Stimulated activated CD4-positive, alpha-beta T cell treated with anti-CD3 and anti-CD28 coated beads, Interleukin-12 subunit alpha, Interleukin-12 subunit beta, amount 100 ng/mL, for 48 hours (primary cell): ENCODE results near the gene FHAD1.

Experiments used
- DNase-seq, 3 donors: peaks; one replicate each; pipeline ENCODE4 v3.0.0-alpha.2; 2020; ENCODE audit warnings: low read depth in 2 of 3, low spot score in 1 of 3

FHAD1 gene

DNA sequence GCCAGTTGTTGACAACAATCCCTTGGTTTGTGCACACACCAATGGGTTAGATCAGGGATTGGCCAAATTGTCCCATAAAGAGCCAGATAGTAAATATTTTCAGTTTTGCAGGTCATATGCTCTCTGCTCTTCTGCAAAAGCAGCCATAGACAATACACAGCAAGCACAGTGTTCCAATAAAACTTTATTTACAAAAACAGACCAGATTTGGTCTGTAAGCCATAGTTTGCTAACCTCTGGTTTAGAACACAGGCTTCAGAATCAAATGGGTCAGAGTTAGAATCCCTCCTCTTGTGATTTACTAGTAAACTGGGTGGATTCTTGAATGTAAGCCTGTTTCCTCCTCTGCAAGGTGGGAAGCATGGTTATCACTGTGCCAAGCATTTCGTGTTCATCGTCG is 97.4 kb downstream of the FHAD1 start:
- DNase-seq, result no peak

DNA sequence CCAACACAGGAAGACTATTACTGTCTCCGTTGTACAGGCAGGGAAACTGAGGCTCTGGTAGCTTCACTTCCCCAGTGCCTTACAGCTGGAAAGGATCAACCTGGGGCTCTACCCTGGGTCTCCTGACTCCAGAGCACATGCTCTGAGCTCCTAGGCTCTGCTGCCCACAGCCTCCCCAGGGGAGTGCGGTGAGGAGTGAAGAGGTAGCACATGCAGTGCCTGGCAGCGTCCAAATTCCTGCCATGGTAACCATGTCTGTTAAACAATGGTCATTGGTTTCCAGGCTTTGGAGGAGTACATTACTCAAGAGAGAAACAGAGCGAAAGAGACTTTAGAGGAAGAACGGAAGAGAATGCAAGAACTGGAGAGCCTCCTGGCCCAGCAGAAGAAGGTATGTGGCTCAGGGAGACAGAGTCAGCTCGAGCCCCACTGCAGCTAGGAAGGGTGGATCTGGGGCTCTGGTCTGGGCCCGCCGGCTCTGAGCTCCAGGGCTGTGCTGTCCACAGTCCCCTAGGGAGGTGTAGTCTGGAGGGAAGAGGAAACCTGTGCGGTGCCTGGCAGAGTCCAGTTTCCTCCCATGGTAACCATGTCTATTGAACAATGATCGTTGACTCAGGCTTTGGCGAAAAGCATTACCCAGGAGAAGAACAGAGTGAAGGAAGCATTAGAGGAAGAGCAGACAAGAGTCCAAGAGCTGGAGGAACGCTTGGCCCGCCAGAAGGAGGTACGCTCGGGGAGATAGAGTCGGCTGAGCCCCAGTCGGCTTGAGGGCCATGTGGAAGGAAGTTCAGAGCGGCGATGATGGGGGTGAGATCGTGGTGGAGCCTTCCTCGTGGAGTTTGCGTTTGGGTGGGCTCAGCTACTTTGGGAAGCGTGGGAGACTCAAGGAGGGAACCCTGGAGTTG is 98.0 kb downstream of the FHAD1 start:
- no peak for DNase-seq

DNA sequence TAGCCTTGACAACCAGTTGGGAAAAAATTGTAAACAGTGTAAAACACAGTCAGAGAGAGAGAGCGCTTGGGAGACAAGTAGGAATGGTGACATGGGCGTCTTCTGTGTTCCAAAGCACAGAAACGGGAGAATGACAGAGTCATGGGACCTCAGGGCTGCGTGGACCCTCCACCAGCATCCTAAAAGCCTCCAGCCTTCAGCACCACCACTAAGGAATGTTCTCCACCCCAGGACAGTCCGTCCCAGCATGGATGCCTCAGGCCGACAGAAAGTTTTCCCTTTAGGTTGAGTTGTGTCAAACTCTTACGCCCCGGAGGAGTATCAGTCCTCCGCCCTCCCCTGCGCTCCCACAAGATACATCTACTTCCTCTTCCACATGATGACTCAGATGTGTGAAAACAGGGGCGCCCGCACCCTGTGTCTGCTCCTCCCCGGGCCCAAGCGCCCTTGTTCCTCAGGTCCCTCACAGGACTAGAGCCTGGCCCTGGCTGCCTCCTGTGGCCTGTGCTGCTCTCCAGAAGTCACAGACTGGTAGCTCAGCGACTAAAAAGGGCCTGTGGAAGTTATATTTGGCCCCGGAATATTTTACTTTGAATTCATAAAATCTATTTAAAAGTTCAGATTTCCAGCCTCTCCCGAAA is 98.8 kb downstream of the FHAD1 start:
- DNase-seq, result peak; percentile 21 to 27 (median 24)

DNA sequence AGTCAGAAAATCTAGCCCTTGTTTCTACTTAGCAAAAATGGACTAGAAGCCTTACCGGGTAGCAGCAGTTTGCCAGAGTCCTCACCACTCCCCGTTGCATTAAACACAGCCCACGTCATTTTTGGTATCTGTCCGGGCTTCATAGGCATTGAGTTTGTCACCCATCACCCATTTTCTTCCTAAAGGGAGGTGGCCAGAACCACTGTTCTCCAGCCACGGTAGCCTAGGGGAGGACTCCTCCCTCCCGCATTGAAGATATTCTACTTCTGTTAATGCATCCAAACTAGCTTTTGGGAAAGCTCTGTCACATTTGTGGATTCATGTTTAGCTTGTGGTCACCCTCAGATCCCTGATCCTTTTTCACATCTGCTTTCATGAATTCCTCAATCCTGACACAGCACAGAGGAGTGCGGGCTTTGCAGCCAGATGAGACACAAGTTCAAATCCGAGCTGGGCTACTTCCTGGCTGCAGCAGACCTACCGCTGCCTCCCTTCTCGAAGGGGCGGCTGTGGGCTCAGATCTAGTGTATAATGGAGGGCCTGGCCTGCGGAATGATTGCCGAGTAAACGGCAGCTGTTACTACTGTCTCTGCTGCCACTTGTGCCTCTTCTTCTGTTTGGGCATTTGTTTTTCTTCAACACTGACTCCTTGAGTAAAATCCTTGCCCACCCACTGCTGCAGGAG is 99.5 kb downstream of the FHAD1 start:
- no peak for DNase-seq

DNA sequence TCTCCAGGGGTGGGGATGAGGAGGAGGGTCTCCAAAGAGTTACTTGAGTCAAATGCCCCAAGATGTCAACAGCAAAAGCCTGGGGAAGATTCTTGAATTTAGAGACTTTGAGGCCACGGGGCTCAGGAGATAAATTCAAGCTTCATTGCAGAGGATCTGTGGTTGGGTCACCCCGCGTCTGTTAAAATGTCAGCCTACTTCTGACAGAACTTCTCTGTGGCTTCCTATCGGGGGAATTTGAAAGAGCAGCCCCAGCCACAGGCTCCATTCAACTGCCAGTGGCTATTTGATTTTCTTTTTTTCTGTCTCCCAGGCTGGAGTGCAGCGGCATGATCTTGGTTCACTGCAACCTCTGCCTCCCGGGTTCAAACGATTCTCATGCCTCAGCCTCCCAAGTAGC is 100.2 kb downstream of the FHAD1 start:
- DNase-seq, result no peak

DNA sequence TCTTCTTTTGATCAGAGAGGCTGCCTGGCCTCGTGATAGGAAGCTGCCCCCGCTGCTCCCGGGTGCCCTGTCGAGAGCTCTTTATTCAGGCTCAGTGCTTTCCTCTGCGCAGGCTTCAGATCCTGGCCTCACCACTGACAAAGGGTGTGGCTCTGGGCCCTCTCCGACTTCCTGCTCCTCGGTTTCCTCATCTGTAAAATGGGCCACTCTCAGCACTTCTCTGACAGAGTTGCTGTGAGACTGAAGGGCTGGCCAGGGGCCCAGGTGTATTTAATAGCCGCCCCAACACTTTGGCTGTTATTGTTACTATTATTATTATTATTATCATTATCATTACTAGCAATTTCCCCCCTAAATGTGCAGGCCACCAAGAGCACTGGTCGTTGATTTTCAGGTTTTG is 101.6 kb downstream of the FHAD1 start:
- DNase-seq, result no peak

DNA sequence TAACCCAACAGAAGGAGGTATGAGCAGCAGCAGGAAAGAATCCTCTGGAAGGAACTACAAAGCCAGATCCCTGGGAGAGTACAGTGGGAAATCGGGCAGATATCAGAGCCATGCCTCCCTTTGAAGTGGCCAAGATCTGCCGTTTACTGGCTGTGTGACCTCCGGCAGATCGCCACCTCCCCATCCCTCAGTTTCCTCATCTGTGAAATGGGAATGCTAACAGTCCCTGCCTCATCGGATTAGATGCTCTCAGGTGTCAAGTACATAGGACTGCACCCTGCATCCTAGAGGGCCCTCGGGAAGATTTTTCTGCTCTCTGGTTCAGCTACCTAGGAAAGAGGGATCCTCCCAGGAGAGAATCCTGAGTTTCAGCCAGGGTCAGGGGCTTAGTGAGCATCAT is 102.1 kb downstream of the FHAD1 start:
- DNase-seq, result no peak

DNA sequence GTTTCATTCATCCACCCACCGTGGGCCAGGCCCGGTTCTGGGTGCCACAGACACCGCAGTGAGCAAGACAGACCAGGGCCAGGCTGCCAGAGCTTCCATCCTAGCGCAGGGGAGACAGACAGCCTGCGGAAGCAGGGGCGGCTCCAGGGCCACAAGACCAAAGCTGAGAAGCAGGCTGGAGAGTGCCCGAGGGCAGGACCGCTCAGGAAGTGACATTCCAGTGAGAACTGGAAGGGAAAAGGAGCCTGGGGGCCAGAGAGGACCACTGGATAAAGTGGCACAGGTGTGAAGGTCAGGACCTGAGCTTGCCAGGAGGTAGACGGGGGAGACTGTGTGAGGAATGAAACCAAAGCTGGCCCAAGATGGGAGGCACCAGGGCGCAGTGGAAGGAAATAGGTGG is 103.1 kb downstream of the FHAD1 start:
- DNase-seq, result no peak

DNA sequence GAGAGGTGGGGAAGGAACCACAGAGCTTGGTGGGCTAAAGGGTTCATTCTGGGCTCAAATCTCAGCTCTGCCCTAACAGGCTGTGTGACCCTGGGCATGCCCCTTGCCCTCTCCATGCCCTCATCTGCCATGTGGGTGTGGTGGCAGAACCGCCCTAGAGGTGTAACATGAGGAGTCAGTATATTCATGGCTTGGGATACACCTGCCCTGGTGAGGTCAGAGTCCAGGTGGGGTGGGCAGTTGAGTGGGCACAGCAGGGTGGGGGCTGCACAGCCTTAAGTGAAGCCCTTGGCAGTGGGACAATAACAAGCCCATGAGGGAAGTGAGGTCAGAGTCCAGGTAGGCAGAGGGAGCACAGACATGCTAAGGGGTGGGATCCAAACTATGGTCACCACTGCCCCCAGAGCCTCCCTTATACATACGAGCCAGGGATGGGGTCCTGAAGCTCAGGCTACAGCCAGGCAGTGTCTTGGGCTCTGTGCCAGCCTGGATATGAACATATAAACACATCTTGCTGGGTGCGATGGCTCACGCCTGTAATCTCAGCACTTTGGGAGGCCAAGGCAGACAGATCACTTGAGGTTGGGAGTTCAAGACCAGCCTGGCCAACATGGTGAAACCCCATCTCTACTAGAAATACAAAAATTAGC is 103.7 kb downstream of the FHAD1 start:
- DNase-seq, result no peak

DNA sequence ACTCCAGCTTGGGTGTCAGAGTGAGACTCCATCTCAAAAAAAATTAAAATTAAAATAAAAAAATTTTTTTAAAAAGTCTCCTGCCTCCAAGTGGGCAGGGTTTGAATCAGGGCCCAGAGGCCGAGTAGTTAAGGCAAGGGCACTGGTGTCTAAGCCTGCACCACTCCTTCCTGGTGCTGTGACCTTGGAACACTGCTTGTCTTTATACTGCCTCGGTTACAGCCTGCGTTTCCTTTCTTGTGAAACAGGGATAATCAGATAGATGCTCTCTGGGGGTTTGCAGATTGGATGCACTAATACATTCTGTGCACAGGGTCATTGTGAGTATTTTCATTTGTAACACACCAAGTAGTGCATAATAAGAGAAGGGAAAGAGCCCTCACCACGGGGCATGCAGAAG is 104.3 kb downstream of the FHAD1 start:
- DNase-seq, result no peak

DNA sequence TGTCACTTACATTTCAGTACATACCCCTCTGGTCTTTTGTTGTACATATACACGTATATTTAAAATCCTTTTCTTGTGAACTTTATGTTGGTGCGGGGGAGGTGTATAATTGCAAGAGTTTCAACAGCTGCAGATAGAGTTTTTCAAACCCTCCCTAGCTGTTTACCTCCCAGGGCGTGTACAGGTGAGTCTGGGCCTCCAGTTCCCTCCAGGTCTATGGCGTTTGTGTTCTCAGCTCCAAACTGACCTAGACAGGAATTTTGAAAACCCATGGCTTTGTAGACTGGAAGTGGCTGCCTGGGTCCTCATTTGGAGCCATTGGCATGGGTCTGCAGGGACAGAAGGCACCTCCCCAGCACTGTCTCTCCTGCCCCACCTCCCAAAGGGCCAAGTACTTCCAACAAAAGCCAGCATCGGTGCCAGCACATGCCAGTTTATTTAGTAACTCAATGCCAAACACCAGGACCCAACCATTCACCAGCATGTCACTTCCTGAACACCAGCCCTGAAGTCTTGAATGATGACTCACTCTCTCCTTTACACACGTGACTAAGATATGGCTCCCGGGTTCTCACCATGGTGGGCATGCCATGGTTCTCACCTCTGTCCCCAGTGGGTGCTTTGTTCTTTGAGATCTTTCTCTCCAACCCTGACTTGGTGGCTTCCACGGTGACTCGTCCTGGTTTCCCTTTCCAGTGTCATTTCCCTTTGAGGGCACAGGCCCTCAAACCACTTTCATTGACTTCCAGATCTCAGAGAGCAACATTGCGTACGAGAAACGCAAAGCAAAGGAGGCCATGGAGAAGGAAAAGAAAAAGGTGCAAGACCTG is 105.3 kb downstream of the FHAD1 start:
- peak; percentile 27 to 40 (median 35) for DNase-seq

DNA sequence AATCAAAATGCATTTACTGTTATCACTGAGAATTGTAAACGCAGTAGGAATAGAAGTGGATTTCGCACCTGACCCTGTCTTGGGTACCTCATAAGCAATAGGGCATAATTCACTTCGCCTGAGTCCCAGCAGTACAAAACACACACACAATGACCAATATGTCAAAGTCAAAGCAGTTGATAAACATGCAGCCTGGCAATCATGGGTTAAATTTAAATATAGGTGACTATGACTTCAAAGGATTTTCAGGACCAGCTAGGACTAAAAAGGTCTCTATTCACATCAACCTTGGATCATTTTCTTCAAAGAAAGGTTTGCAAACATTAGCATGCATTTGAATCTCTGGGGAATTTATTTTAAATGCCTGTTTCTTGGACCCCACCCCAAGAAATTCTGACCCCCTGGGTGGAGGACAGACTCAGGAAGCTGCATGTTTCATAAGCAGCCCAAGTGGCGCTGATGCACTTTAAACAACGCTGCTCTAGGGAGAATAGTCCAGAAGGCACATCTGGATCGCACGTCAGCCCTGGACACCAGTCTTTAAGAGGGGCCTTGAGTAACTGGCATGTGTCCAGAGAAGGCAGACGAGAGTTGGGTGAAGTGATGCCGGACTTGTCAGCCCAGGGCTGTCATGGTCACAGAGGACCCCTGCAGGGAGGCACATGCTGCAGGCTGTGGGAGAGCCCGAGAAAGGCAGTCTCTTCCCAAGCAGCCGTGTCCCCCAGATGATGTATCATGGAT is 107.0 kb downstream of the FHAD1 start:
- DNase-seq, result no peak

DNA sequence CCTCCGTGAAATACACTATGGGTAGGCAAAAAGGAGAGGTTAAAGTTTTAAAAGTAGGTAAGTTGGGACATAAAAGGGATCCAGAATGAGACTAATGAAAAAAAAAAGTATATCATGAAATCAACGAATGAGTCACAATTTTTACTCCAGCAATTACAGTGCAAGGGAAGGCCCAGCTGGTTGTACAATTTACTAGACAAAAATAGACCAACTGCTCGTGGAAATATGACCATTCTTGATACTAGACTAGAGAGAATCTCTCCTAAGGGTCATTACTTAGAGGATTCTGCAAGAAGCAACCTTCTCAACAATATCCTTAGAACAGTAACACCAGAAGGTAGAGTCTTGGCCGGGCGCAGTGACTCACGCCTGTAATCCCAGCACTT is 107.5 kb downstream of the FHAD1 start:
- no peak for DNase-seq

DNA sequence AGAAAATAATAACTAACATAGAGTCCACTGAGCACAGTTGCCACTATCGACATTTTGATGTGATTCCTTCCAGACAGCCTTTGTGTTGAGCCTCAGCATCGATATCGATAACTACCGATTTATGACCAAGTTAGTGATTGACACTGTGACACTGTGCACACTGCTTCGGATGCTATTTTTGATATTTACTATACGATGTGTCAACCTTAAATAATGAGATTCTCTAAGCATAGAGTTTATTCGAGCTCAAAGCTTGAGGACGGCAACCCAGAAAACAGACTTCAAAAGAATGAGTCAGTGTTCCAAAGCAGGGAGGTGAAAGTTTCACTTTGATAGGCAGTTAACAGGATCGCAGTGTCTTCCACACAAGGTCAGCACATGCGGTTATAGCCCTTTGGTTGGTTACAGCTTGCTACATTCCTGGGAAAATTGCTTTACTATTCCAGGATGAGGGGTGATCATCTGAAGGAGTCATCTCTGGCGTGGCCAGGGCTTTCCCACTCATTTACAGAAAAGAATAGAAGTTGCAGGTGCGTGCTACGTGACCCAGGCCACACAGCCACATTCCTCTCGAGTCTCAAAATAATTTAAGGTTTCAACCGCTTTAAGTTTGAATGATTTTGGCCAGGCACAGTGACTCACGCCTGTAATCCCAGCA is 109.1 kb downstream of the FHAD1 start:
- no peak for DNase-seq

DNA sequence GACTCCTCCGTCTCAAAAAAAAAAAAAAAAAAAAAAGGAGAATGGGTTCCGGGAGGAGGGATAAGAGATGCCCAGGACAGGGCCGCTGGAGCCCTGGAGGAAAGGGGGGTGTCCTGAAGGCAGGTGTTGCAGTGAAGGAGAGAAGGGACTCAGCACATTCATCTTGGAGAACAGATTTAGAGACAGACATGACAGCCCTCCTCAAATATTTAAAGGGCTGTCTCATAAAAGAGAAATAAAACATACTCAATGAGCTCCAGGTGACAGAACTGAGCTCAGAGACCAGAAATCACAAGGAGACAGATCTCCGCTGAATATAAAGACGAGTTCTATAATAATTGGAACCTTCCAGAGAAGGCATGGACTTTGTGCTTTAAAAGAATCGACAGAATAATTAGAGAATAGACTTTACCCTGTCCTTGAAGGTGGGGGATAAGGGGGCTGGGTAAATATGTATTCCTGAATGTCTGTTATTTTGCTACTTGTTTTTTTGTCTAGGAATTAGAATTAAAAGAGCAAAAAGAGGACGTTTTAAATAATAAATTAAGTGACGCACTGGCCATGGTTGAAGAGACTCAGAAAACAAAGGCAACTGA is 110.7 kb downstream of the FHAD1 start:
- DNase-seq, result no peak

DNA sequence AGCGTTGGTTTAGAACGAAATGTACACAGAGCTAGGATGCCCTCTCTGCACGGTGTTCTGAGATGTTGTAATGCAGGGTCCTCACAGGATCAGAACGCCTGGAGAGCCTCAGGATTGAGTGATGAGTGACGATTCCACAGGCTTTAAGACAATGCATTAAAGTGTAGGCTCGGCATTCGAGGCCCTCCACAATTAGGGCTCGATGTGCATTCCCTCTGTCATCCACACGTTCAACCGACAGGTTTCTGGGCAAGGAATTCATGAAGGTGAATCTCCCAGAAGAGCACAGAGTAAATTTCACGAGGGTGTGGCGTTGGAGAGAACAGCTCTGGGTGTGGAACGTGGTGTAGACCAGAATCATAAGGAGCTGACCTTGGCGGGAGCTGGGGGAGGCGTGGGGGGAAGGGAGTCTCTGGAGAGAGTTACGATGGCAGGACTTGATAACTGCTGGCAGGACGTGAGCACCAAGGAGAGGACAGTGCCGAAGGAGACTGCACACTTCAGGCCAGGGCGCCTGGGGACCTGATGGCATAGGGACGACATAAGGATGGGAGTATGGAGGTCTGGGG is 111.6 kb downstream of the FHAD1 start:
- no peak for DNase-seq

DNA sequence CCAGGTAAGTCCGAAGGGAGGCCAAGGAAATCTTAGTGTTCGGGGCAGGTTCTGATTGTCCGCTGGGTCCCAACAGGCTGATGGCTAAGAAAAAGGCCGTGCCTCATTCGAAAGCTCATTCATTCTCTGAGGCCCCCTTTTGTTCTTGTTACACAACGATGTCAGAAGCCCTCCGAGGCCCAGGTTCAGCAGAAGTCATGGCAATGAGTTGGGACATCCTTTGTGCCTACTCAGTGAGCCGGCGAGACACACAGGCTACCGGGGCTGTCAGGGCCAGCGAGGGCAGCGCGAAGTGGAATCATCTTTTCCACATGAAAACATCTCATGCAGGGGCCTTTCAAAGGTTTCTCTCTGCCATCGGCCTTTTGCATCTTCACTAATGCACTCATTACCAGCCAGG is 113.7 kb downstream of the FHAD1 start:
- DNase-seq, result no peak

DNA sequence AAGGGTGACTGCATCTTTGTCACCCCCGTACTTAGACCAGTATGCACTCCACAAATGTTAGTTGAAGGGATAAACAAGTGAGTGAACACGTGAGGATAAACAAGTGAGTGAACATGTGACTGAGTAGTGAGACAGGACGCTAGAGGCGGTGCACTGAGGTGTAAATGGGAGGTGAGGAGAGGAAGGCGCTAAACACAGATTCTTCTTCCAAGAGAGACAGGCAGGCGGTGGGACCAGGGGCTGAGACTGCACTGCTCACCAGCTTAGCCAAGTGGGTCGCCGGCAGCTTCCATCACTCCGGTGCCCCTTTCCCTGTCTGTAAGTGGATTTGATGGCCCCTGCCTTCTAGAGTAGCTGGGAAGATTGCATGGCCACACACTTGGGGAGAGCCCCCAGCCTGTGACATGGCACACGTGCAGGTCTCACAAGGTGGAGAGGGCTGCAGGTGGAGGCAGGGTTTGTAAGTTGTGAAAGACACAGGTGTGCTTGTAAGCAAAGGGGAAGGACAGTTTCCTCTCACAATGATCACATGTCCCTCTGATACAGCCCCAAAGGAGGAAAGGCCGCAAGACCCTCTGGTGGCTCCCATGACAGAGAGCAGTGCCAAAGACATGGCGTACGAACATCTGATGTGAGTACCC is 115.2 kb downstream of the FHAD1 start:
- no peak for DNase-seq
